ENCODE data around the gene COLQ.
A peak's percentile ranks its signal among the peaks of the same experiment; 100 is the strongest.
"Not testable (repeated sequence)": the region's sequence is repeated elsewhere in the genome, so short reads cannot be mapped to it uniquely, and the experiment has no call there.

The COLQ gene

DNA sequence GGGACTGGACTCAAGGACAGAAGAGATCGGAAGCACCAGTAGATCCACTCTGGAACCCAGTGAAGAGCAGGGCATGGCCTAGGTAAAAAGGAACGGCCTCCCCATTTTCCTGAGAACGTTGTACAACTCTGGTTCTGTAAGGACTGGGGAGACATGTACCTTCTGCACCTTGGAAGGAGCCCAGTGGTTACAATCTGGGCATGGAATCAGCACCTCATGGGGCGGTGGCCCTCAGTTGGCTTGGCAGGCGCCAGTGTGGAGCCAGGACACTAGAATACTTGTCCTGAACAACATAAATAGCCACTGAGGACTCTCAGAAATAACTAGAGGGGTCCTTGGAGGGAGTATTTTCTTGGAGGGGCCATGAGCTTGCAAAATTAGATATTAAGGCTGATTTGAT, 68.5 kb downstream of the COLQ start:
- no peak for DNase-seq

DNA sequence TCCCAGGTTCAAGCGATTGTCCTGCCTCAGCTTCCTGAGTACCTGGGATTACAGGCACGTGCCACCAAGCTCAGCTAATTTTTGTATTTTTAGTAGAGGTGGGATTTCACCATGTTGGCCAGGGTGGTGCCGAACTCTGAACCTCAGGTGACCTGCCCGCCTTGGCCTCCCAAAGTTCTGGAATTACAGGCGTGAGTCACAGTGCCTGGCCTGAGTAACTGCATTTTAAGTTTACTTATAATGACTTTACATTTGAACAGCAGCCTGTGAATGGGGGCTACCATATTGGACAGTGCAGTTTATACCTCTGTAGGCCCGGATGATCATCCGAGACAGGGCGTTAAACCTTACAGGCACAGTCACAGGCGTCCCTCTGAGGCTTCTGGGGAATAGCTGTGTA, 69.3 kb downstream of the COLQ start:
- no peak for DNase-seq

DNA sequence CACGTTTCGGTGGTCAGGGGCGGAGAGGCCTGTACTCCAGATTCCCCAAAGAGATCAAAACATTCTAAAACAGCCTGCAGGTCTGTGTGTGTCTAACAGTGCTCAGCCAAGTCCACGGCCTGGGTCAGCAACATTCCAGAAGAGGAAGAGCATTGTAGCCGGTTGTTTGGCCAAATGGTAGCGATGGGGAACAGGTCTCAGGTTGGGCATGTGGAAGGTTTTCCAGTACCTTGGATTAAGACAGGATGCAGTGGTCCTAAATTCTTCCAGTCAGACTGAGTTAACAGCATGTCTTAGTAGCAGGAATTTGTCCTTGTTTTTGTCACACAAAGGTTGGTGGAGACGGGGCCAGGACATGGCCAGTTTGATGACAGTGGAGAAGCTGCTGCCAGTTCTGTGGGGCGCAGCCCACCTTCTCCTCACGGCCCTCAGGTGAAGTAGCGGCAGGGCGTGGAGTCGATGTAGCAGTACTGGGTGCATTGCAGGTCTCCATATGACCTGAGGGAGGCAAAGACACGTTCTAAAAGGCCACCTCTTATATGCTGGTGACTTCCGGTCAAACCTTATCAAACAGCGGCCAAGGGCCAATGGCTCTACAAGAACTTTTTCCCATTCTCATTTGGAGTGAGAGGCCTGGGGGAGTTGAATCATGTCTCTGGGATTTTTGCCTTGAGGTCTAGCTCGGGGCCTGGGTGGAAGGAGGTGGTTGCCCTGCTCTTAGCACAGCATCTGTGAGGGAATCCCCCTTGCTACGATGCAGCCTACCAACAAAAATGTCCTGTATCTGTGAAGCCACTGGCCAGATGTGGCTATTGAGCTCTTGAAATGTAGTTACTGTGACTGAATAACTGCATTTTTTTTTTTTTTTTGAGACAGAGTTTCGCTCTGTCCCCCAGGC, 70.0 kb downstream of the COLQ start:
- no peak for DNase-seq

DNA sequence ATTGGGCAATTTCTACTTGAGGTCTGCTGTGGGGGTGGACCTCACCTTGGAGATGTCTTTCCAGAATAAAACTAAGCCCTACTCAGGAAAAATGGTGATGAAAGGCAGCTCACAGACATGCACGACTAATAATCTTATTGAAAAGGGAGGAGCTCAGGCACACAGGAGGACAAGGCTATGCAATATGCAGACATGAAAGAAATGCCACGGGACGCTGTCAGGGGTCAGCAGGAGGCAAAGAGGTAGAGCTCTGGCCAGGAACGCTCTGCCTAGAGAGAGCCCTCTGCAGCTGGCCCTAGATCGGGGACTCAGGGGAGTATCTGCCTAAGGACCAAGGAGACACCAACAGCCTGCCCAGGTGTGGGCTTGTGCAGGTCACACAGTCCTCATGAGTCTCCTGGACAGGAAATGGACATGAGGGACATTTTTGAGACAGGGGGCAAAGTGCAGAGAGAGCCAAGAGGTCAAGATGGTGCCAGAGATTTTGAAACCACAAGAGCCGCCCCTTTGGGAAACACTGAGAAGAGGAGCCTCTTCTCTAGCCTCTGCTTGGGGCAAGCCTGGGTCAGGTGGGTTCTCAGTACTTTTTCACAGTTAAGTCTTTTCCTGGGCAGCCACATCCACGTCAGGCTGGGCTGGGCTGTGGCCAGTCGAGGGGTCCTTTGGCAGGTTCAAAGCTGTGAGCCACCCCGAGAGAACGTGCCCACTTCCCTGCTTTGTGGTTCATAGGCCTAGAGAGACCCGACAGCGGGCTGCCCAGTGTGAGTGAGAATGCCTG, 70.9 kb downstream of the COLQ start:
- no peak for DNase-seq

DNA sequence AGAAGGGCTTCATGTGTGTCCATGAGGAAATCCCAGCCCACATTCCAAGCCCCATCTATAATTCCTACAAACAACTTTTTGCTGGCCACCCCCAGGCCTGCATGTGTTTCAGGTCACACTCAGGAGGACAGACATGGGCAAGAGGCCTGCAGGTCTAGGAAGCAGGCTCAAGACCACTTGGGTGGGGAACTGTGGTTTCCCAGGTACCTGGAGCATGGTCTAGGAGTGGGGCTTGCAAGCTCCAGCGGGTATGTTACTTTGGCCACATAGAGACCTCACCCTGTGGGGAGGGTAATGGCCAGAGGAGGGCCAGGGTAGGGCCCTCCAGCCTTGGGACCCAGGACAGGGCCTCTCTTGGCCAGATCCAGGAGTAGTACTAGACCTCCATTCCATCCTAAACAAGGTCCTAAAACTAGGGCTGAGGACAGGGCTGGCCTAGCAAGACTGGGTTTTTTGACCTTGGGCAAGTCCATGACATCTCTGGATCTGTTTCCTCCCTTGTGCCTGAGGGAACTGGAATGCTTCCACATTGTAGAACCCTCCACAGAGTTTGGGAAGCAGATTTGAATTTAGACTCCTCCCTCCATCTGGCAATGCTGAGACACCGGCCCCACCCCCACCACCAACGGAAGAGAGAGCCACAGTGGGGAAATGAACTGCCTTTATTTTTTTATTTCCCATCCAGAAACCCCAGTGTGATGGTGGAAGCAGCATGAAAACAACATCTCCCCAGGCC, 71.8 kb downstream of the COLQ start:
- DNase-seq = no peak

DNA sequence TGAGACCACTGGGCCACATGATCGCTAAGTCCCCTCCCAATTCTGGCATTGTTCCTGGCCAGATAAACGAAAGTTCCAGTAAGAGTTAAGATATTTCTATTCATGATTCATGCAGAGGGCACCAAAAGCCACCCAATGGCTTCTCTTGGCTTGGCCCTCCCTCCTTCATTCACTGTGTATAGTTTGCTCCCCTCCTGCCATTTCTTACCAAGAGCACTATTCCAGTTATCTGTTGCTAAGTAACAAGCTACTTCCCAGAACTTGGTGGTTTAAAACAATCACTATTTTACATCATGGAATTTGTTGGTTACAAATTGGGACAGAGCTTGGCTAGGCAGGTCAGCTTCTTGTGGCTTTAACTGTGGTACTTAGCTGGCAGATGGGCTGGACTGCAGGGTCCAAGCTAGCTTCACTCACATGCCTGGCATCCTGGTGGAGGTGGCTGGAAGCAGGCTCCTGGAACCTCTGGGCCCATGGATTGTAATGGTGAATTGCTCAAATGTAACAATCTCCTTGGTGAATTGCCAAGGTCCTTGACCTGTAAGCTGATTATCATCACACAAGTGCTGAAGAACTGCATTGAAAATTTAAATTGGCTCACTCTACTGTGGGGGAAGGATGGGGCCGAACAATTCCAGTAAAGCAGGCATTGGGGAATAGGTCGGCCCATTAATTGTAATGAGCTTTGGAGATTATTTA, 77.5 kb downstream of the COLQ start:
- DNase-seq = no peak

DNA sequence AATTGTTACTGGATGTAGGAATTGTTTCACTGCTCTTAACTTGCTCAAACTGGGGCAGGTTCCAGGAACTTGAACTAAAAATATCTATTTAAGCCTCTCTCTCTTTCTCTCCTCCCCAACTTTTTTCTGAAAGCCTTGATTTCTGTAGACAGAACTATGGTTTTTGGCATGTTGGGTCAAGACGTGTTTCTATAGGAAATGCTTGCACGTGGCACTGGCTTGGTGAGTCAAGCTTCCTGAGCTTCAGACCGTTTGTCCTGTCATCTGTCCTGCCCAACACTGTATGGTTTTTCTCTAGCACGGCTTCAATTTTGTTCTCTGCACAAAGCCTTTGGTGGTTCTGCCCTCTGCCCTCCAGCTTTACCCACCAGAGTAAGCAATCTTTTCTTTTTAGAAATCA, 80.6 kb downstream of the COLQ start:
- DNase-seq = no peak

DNA sequence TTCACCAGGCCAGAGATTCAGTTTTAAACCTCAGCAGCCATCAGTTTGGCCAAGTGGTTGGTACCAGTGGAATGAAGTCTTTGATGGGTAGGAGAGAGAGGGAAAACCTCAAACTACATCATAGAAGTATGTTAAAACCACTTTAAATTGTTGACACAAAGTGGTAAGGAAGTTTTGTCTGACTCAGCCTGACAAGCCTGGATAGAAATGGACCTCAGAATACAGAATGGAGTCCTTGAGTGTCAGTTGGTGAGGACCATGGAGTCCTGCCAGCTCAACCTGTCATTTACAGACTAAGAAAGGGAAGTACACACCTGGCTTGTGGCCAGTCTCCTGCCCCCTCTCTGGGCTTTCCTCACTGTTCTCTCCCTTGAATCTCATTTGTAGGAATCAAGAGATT, 82.0 kb downstream of the COLQ start:
- no peak for DNase-seq

DNA sequence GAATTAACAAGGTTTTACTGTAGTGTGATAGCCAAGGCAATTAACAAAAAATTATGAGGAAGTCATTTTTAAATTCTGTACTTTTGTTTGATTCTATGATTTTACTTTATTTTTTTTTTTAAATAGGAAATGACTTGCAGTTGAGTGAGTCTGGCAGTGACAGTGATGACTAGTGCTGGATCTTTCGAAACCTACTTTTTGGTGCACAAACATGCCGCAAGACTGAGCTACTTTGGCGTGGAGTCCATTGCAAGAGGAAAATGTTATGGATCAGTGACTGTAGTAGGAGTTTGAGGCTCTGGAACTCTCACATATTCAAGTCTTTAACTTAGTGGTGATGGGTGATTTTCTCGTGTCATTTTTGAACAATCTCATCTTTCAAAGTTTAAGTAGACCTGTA, 82.5 kb downstream of the COLQ start:
- DNase-seq = no peak

DNA sequence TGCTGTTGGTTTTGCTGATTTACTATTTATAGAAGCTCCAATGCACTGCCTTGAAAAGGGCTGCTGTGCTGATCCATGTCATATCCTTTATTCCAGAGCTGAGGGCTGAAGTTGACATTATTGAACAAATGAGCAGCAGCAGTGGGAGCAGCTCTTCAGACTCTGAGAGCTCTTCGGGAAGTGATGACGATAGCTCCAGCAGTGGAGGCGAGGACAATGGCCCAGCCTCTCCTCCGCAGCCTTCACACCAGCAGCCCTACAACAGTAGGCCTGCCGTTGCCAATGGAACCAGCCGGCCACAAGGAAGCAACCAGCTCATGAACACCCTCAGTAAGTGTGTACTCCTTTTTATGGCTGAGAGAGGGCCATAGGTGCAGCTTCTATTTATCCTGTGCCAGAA, 85.3 kb downstream of the COLQ start:
- DNase-seq = no peak

DNA sequence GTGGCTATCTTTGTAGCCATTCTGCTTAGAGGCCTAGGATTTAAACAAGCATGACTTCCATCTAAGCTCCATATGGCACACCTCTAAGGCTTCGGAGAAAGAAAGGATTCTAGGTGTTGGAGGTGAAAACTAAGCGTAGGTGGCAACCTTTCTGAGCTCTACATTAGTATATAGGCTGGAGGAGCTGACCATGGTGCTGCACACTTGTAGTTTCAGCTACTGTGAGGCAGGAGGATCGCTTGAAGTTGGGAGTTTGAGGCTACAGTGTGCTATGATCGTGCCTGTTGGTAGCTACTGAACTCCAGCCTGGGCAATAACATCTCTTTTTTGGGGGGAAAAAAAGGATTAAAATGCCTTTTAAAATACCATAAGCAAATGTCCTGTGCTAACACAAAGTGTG, 86.8 kb downstream of the COLQ start:
- no peak for DNase-seq

DNA sequence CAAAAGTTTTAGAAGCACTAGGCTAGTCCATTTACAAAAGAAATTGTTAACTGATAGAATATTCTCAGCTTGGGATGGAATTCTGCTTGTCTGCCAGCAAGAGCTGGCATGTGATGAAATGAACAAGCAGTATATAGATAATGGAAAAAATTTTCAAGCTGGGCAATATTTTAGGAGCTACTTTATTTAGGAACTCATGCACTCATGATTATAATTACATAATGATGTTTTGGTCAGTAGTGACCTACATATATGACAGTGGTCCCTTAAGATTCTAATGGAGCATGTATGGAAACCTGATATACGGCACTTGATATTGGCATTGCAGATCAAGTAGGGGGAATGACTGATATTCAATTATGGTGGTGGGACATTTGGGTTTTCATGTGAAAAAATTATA, 88.0 kb downstream of the COLQ start:
- no peak for DNase-seq

DNA sequence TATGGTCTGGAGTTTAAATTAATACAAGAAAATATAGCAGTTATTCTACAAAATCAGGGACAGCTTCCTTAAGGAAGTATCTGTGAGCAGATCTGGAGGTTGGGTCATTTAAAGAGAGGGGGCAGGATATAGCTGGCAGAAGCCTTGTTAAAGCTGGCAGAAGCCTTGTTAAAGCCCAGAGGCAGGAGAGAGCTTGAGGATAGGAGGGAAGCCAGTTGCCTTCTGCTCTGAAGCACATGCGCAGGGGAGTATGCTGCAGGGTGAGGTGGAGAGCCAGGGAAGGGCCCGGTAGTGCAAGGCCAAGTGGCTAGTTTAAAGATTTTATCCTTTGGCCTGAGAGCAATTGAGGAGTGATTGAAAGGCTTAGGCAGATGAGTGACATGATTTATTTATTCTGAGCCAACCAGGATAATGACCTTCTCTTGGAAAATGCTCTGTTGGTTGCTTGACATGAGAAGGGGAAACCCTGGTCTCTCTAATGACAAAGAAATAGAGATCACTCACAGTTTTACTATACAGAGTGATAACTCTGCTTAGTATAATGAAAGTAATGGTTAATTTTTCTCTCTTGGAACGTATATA, 90.2 kb downstream of the COLQ start:
- DNase-seq = no peak

DNA sequence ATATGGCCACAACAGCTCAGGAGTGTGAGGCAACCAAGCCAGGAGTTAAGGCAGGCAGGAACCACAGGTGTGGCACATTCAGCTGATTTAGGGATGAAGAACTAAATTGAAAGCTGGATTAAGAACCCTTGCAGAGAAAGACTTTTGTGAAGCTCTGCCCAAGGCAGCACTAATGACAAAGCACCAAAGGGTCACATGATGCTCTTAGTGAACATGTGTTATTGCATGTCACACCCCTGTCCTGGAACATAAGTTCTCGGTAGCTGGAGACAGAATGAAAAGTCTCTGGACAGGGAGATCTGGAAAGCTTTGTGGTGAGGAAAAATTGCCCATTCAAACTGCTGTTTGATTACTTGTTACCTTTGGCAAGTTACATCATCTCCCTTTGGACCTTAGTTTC, 90.9 kb downstream of the COLQ start:
- no peak for DNase-seq

DNA sequence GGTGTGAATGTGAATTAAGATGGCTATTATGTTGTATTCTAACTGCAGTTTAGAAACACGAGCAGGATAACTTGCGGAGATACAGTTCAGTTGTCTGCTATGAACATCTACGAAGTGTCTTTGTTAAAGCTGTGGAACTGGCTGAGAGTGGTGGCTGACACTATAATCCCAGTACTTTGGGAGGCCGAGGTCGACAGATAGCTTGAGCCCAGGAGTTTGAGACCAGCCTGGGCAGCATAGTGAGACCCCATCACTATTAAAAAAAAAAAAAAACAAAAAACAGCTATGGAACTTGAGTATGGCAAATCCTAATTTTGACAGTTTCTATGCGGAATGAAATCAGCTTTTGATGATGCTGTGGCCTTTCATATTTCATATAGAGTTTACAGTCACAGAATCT, 92.4 kb downstream of the COLQ start:
- no peak for DNase-seq

DNA sequence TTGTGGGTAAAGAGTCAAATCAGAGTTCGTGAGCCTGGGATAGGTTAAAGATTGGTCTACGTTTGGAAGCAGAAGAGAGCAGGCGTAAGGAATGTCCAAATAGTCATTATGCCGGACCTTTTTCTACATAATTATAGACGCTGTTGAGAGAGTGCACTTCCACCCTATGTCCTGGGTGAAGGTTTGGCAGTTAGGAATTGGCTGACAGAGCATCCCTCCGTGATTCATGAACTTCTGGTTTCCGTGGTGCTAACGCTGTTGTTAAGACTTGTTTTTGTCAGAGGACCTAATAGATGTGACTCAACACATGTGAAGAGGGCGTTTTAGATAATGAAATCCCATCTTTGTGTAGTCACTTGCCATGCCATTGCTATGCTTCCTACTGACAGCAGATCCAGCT, 93.0 kb downstream of the COLQ start:
- DNase-seq = no peak

DNA sequence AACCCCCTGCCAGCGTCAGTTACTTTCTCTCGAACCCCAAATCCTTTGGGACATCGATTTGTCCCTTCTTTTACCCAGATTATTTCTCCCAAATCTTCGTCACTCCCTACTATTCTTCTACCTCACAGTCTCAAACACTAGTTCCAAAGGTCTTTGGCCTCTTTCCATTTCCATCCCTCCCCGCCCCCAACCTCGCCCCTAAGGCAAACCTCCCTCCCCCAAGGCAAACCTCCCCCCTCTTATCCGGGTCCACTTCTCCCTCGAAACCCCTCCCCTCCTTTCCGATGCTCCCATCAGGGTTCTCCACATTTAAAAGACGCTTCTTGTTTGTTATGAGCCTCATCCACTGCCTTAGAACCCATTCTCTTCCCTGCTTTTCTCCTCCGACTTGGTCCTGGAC, 93.5 kb downstream of the COLQ start:
- DNase-seq = no peak

DNA sequence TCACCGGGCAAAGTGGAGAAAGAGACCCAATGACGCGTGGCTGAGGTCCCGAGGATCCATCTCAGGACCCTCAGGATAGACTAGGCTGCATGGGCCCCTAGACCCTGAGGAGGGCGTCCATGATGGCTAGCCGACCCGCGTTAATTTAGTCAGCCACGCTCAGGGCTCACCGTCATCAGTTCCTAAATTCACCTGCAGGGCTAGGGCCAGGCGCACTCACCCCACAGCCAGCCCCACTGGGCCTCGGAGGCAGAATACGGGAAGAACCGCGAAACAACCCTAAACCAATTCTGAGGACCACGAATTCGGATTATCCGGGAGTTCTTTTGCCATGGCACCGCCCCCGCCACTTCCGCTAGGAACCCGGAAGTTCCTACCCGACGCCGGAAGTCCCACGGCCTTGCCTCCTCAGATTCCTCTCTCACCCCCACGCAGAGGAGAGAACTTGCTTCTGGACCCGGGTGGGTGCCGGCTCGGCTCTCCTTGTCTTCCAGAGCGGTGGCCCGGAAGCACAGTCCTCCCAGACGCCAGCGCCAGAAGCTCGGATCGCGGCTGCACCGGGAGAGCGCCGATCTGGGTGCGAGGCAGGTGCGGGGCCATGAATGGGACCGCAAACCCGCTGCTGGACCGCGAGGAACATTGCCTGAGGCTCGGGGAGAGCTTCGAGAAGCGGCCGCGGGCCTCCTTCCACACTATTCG, 94.2 kb downstream of the COLQ start, which contains the start of the genes EAF1 and METTL6:
Gene EAF1, plus strand, starts transcription at position 417 of the 699 bp plus-strand sequence. Its CDS starts 182 bp downstream, at position 599.
Gene METTL6, minus strand, starts transcription at position 363 of the 699 bp plus-strand sequence. CDS start 1,033 bp downstream, outside the sequence.
- DNase-seq = peak; percentile 68

DNA sequence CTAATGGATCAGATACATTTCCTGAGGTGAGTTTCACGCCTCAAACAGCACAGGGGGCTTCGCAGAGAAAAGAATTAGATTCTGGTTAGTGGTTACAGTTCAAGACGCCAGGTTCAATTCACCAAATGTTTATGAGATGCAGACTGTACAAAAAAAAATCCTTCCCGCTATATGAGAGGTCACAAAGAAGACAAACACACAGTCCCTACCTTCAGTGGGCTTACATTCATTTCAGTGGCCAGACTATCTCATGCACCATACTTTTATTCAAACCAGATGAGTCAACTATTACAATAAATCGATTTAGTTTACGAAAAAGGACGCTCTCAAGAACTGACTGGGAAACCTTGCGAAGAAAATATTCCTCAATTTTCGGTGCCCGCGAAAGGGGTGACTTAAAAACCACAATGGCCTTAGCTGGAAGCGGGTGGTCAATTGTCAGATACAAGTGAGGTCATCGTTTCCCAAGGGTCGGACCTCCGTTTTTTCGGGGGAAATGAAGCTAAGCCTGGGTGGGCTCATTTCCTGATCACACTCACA, 94.9 kb downstream of the COLQ start:
- DNase-seq = no peak

DNA sequence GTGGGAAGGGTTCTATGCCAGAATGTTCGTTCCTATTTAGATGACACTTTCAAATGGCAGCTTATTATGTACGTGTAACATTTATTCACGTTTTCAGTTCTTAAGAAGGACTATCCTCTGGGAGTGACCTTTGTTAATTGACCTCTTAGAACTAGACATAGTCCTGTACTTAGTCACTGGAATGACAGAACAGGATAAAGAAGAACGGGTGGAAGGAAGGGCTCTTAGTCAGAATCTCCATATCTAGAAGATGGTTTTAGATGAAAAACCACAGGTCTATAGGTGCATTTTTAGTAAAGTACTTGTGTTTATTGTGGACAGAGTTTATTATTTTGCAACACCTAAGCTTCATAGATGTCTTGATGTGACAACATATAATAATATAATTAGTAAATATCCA, 100.6 kb downstream of the COLQ start:
- no peak for DNase-seq

DNA sequence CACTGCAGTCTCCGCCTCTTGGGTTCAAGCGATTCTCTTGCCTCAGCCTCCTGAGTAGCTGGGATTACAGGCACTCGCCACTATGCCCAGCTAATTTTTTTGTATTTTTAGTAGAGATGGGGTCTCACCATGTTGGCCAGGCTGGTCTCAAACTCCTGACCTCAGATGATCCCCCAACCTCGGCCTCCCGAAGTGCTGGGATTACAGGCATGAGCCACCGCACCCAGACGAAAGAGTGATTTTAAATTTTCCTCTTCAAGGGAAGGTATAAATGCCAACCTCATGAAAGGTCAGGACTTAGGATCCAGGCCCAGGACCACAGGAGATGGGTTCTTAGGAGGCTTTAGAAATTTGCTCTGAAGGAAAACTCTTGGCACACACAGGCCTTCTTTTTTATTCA, 110.5 kb downstream of the COLQ start:
- not testable (repeated sequence) for DNase-seq

Measured in NCI-H2171 treated with DMSO at 0.1 percent for 48 hours (cell line).